GM23338 (cell line): ENCODE results near the gene HEPACAM2. TPM values are rescaled to one million over a fixed set of nuclear protein-coding genes. Genes with fewer than 3 reads are reported as not detected.

Source experiments
- ATAC-seq: fragments of 200-7000 bp; cut with Tn5 transposase; 3 replicates; pipeline ENCODE4 v1.9.1; 2020
- DNase-seq: peaks from one replicate; pipeline ENCODE4 v3.0.0-alpha.2; 2015; ENCODE audit warnings: low spot score
- H2AFZ ChIP-seq: fragments of 200-600 bp; sonication (generic); 2 replicates; pipeline ENCODE4 v1.8.0; 2016; ENCODE audit warnings: antibody characterized with exemption, mild to moderate bottlenecking, moderate library complexity
- H3F3A ChIP-seq: fragments of 200-600 bp; sonication (generic); replicated peaks from 2 replicates; pipeline ENCODE4 v1.8.0; 2017; ENCODE audit warnings: antibody characterized with exemption, mixed run types, low read depth
- H3K27ac ChIP-seq: fragments of 200-600 bp; sonication (generic); 2 replicates; pipeline ENCODE4 v1.6.1; 2016; ENCODE audit warnings: low read depth
- H3K27me3 ChIP-seq: fragments of 200-600 bp; sonication (generic); 2 replicates; pipeline ENCODE4 v1.8.0; 2016; ENCODE audit warnings: mild to moderate bottlenecking, mixed run types, moderate library complexity; ENCODE audit not compliant: insufficient read depth
- H3K36me3 ChIP-seq: fragments of 200-600 bp; sonication (generic); 2 replicates; pipeline ENCODE4 v1.8.0; 2016; ENCODE audit warnings: mild to moderate bottlenecking; ENCODE audit not compliant: insufficient read depth
- H3K4me1 ChIP-seq: fragments of 200-600 bp; sonication (generic); 2 replicates; pipeline ENCODE4 v1.8.0; 2016; ENCODE audit warnings: mild to moderate bottlenecking, moderate library complexity; ENCODE audit not compliant: insufficient read depth
- H3K4me2 ChIP-seq: fragments of 200-600 bp; sonication (generic); 2 replicates; pipeline ENCODE4 v1.7.1; 2017; ENCODE audit warnings: mixed run types
- H3K4me3 ChIP-seq: fragments of 200-600 bp; sonication (generic); 2 replicates; pipeline ENCODE4 v1.6.1; 2016; ENCODE audit warnings: mixed run types
- H3K79me2 ChIP-seq: fragments of 200-600 bp; sonication (generic); replicated peaks from 2 replicates; pipeline ENCODE4 v1.8.0; 2017; ENCODE audit warnings: mild to moderate bottlenecking; ENCODE audit not compliant: insufficient read depth
- H3K9me2 ChIP-seq: fragments of 200-600 bp; sonication (generic); 2 replicates; pipeline ENCODE4 v1.8.0; 2017; ENCODE audit not compliant: insufficient read depth
- H4K20me1 ChIP-seq: fragments of 200-600 bp; sonication (generic); replicated peaks from 2 replicates; pipeline ENCODE4 v1.8.0; 2017; ENCODE audit warnings: mild to moderate bottlenecking; ENCODE audit not compliant: insufficient read depth
- H3K27ac Mint-ChIP-seq: 2 replicates; pipeline ENCODE4 v1.8.0; 2020; ENCODE audit warnings: inconsistent platforms, mild to moderate bottlenecking, moderate library complexity, mixed read lengths
- H3K27me3 Mint-ChIP-seq: 3 replicates; pipeline ENCODE4 v1.8.0; 2022; ENCODE audit warnings: low read depth, mild to moderate bottlenecking, moderate library complexity, mixed read lengths, inconsistent platforms; ENCODE audit not compliant: insufficient read depth, poor library complexity
- H3K36me3 Mint-ChIP-seq: 3 replicates; pipeline ENCODE4 v1.8.0; 2021; ENCODE audit warnings: low read depth, mild to moderate bottlenecking, inconsistent platforms, moderate library complexity, mixed read lengths
- H3K4me1 Mint-ChIP-seq: 3 replicates; pipeline ENCODE4 v1.8.0; 2020; ENCODE audit warnings: mild to moderate bottlenecking, inconsistent platforms, mixed read lengths
- H3K4me3 Mint-ChIP-seq: 3 replicates; pipeline ENCODE4 v1.8.0; 2021; ENCODE audit warnings: moderate library complexity, mild to moderate bottlenecking, inconsistent platforms, mixed read lengths
- H3K9me3 Mint-ChIP-seq: 3 replicates; pipeline ENCODE4 v1.8.0; 2020; ENCODE audit warnings: moderate library complexity, mild to moderate bottlenecking, inconsistent platforms, mixed read lengths
- CREB1 ChIP-seq: fragments of 250-450 bp; sonication (Bioruptor Pico); IDR thresholded peaks from 2 replicates; pipeline ENCODE4 v1.5.0; 2020; ENCODE audit warnings: low read depth, mild to moderate bottlenecking, moderate library complexity
- EZH2 ChIP-seq: fragments of 200-600 bp; sonication (generic); IDR thresholded peaks from one replicate; pipeline ENCODE4 v1.8.0; 2017; ENCODE audit warnings: antibody characterized with exemption, mild to moderate bottlenecking, low read depth; ENCODE audit not compliant: unreplicated experiment
- EZH2phosphoT487 ChIP-seq: fragments of 200-600 bp; sonication (generic); IDR thresholded peaks from one replicate; pipeline ENCODE4 v1.8.1; 2018; ENCODE audit warnings: antibody characterized with exemption; ENCODE audit not compliant: unreplicated experiment
- JUNB ChIP-seq: IDR thresholded peaks from one replicate; pipeline ENCODE4 v1.6.1; 2016; ENCODE audit warnings: antibody characterized with exemption; ENCODE audit not compliant: unreplicated experiment
- NANOG ChIP-seq: IDR thresholded peaks from 2 replicates; pipeline ENCODE4 v1.6.1; 2016; ENCODE audit warnings: antibody characterized with exemption, borderline replicate concordance
- POLR2AphosphoS5 ChIP-seq: IDR thresholded peaks from 2 replicates; pipeline ENCODE4 v1.6.1; 2016; ENCODE audit warnings: antibody characterized with exemption, low read depth
- STAT1 ChIP-seq: IDR thresholded peaks from one replicate; pipeline ENCODE4 v1.6.1; 2016; ENCODE audit warnings: antibody characterized with exemption; ENCODE audit not compliant: unreplicated experiment
- ZNF114 ChIP-seq: fragments of 250-450 bp; sonication (Bioruptor Pico); IDR thresholded peaks from 2 replicates; pipeline ENCODE4 v1.5.0; 2020; ENCODE audit warnings: mild to moderate bottlenecking, moderate library complexity
- ZNF331 ChIP-seq: fragments of 250-450 bp; sonication (Bioruptor Pico); IDR thresholded peaks from 2 replicates; pipeline ENCODE4 v1.5.0; 2020; ENCODE audit warnings: low read depth, mild to moderate bottlenecking, moderate library complexity
- polyA plus RNA-seq: library from polyadenylated mRNA; unstranded; fragments of >200 nt; fragmentation: Nextera tagmentation; extraction: Ambion mirVana; gene quantifications from 2 replicates; pipeline ENCODE4 v1.2.1, GENCODE V29; 2016
- total RNA-seq: library from RNA; depleted of rRNA; stranded (reverse); fragments of >200 nt; shearing (Covaris generic); gene quantifications from 2 replicates; pipeline ENCODE4 v1.2.3, GENCODE V29; 2014
- TF ChIP-seq, protein P1 (sequence below): IDR thresholded peaks from 2 replicates; pipeline ENCODE4 v1.6.1; 2016; ENCODE audit warnings: antibody characterized with exemption
- TF ChIP-seq, protein P2 (sequence below): IDR thresholded peaks from one replicate; pipeline ENCODE4 v1.6.1; 2018; ENCODE audit warnings: antibody characterized with exemption; ENCODE audit not compliant: unreplicated experiment
- TF ChIP-seq, protein P3 (sequence below), 2 experiments: fragments of 200-600 bp in 1 of 2; sonication (generic) in 1 of 2; conservative IDR thresholded peaks; 2 replicates each; pipeline versions ENCODE4 v1.5.1 to v1.6.1; 2016 to 2017; ENCODE audit warnings: antibody characterized with exemption in 2 of 2, low read depth in 2 of 2, mild to moderate bottlenecking in 2 of 2, moderate library complexity in 1 of 2

HEPACAM2 gene
- total and polyA plus RNA-seq, 2 experiments from 2014 or later, result not detected

DNA sequence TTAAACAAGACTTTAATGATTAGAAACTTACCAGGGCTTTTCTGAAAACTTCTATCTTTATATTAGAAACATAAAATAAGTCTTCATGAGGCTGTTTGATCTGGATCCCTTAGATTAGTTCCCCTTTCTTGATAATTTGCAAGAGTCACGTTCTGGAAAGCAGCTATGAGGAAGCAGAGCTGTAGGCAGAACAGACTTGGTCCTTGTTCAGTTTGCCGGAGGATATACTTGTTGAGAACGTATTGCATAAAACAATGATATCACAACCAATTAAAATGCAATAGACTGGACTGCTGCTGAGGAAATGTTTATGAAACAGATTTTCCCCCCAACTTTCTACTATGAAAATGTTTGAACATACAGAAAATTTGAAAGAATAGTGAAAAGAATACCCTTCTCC is 80.9 kb downstream of the HEPACAM2 start:
- no peak for DNase-seq
- no peaks in the 10 kb centered on the region for H3K4me1 ChIP-seq
- peaks cover 14% of the 10 kb centered on the region; the same call in 2 of the 3 replicates for H3K4me1 Mint-ChIP-seq

DNA sequence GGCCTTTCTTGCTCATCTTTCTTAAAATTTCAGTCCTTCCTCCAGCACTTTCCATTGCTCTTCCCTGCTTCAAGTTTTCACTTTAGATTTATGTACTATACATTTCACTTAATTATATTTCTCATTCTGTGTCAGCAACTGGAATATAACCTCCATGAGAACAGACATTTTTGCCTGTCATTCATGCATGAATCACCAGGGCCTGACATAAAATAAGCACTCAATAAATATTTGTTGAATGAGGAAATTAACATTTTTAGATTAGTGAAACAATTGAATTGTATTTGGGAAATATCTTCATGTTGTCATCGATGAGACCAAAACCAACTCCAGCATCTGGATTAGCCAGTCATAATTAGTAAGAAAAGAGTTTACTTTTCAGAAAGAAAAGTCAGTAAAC is 84.1 kb downstream of the HEPACAM2 start:
- Histone ChIP-seq H3K4me1 (no peaks in the 10 kb centered on the region), H3K4me2 (no peak overlapping the region), H3K4me3 (no peak overlapping the region), H3K79me2 (no peaks in the 10 kb centered on the region), H3K9me2 (peaks cover 6% of the 10 kb centered on the region; the same call in 1 of the 2 replicates), H3K27me3 (no peaks in the 10 kb centered on the region), H3F3A (no peaks in the 10 kb centered on the region), H3K27ac (no peak overlapping the region), H4K20me1 (no peaks in the 10 kb centered on the region), H3K36me3 (no peaks in the 10 kb centered on the region), H2AFZ (no peak overlapping the region)
- no peaks in the 10 kb centered on the region for H3K27me3 Mint-ChIP-seq
- H3K9me3 Mint-ChIP-seq, result no peaks in the 10 kb centered on the region
- ATAC-seq, result no peak
- DNase-seq, result no peak
- no peak overlapping the region for H3K4me3 Mint-ChIP-seq
- H3K27ac Mint-ChIP-seq, result no peak overlapping the region
- H3K36me3 Mint-ChIP-seq, result no peaks in the 10 kb centered on the region
- H3K4me1 Mint-ChIP-seq, result peaks cover 6% of the 10 kb centered on the region; the same call in 2 of the 3 replicates
- TF ChIP-seq NANOG, result no peak
- TF ChIP-seq, protein P1, sequence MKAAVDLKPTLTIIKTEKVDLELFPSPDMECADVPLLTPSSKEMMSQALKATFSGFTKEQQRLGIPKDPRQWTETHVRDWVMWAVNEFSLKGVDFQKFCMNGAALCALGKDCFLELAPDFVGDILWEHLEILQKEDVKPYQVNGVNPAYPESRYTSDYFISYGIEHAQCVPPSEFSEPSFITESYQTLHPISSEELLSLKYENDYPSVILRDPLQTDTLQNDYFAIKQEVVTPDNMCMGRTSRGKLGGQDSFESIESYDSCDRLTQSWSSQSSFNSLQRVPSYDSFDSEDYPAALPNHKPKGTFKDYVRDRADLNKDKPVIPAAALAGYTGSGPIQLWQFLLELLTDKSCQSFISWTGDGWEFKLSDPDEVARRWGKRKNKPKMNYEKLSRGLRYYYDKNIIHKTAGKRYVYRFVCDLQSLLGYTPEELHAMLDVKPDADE, result no peak
- TF ChIP-seq, protein P2, sequence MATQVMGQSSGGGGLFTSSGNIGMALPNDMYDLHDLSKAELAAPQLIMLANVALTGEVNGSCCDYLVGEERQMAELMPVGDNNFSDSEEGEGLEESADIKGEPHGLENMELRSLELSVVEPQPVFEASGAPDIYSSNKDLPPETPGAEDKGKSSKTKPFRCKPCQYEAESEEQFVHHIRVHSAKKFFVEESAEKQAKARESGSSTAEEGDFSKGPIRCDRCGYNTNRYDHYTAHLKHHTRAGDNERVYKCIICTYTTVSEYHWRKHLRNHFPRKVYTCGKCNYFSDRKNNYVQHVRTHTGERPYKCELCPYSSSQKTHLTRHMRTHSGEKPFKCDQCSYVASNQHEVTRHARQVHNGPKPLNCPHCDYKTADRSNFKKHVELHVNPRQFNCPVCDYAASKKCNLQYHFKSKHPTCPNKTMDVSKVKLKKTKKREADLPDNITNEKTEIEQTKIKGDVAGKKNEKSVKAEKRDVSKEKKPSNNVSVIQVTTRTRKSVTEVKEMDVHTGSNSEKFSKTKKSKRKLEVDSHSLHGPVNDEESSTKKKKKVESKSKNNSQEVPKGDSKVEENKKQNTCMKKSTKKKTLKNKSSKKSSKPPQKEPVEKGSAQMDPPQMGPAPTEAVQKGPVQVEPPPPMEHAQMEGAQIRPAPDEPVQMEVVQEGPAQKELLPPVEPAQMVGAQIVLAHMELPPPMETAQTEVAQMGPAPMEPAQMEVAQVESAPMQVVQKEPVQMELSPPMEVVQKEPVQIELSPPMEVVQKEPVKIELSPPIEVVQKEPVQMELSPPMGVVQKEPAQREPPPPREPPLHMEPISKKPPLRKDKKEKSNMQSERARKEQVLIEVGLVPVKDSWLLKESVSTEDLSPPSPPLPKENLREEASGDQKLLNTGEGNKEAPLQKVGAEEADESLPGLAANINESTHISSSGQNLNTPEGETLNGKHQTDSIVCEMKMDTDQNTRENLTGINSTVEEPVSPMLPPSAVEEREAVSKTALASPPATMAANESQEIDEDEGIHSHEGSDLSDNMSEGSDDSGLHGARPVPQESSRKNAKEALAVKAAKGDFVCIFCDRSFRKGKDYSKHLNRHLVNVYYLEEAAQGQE, result no peak
- no peak for TF ChIP-seq STAT1
- no peak for TF ChIP-seq ZNF331
- TF ChIP-seq EZH2phosphoT487, result no peak
- TF ChIP-seq, protein P3, sequence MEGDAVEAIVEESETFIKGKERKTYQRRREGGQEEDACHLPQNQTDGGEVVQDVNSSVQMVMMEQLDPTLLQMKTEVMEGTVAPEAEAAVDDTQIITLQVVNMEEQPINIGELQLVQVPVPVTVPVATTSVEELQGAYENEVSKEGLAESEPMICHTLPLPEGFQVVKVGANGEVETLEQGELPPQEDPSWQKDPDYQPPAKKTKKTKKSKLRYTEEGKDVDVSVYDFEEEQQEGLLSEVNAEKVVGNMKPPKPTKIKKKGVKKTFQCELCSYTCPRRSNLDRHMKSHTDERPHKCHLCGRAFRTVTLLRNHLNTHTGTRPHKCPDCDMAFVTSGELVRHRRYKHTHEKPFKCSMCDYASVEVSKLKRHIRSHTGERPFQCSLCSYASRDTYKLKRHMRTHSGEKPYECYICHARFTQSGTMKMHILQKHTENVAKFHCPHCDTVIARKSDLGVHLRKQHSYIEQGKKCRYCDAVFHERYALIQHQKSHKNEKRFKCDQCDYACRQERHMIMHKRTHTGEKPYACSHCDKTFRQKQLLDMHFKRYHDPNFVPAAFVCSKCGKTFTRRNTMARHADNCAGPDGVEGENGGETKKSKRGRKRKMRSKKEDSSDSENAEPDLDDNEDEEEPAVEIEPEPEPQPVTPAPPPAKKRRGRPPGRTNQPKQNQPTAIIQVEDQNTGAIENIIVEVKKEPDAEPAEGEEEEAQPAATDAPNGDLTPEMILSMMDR (conservative IDR thresholded peaks at IDR 0.05; ENCODE audit: low read depth in 2 of 2), result no peak
- TF ChIP-seq JUNB, result no peak
- no peak for TF ChIP-seq ZNF114 (CRISPR knock-in tag)
- TF ChIP-seq EZH2, result no peak
- TF ChIP-seq POLR2AphosphoS5, result no peak
- TF ChIP-seq CREB1 (CRISPR knock-in tag), result no peak

More for the DNA sequence above, 80.9 kb downstream of the HEPACAM2 start:
- Histone ChIP-seq H3K36me3 (no peaks in the 10 kb centered on the region), H3F3A (no peaks in the 10 kb centered on the region), H3K4me3 (no peak overlapping the region), H3K79me2 (no peaks in the 10 kb centered on the region), H3K27me3 (no peaks in the 10 kb centered on the region), H3K9me2 (peaks cover 5% of the 10 kb centered on the region; the same call in 1 of the 2 replicates), H2AFZ (no peak overlapping the region), H3K27ac (no peak overlapping the region), H3K4me2 (no peak overlapping the region), H4K20me1 (no peaks in the 10 kb centered on the region)
- TF ChIP-seq, protein P3 (conservative IDR thresholded peaks at IDR 0.05; ENCODE audit: low read depth in 2 of 2), result no peak
- no peak for TF ChIP-seq CREB1 (CRISPR knock-in tag)
- H3K27me3 Mint-ChIP-seq, result peaks cover 5% of the 10 kb centered on the region
- no peak for ATAC-seq
- H3K36me3 Mint-ChIP-seq, result no peaks in the 10 kb centered on the region
- no peak overlapping the region for H3K4me3 Mint-ChIP-seq
- no peaks in the 10 kb centered on the region for H3K9me3 Mint-ChIP-seq
- no peak overlapping the region for H3K27ac Mint-ChIP-seq
